Measurements from ENCODE around the gene FIGNL1. TPM values are rescaled to one million over a fixed set of nuclear protein-coding genes. Genes with fewer than 3 reads are reported as not detected.

FIGNL1 gene
- total and polyA plus RNA-seq, 10 of the 15 experiments (the other 5 are each of a cell fraction or from before 2014, with no cell fraction given) = 11.5 to 37.4 (median 29.0) TPM

DNA sequence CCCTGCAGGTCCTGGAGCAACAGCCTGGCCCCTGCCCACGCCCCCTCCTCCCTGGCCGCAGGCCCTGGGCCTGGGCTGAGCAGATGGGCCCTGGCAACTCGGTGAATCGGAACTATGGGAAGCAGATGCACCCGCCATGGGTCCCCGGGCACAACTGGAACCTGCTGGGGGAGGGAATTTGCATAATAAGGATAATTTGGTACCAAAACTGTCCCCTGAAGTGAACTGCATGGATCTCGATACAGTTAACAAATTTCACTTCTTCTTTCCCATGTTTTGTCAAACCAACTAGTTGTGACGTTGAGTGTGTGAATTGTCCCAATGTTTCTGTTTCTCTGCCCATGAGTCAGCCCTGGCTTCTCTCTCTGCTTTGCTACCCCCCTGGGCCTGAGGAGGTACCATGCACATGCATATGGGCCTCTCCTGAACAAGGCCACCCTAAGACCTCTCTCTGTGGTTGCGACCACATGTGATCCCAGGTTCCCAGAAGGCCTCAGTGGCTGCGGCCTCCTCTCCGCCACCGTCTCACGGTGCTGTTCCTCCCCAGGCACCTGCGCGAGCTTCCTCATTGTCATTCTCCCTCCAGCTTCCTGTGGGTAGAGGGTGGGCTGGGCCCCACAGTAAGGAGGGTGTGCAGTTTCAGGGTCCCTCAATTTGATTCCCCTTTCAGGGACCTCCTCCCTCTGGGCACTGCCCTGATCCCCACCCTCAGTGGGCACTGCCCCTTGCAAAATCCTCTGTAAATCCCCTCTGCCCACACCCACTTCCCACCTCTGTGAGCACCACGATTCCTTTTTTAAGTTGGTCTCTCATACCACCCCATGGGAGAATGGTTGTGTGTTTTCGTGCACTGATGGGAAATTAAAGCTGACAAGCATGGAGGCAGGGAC, 40.0 kb downstream of the FIGNL1 start:
- Histone ChIP-seq H3K4me2 (ENCODE audit: control insufficient read depth, insufficient read depth) (peak overlapping the region; percentile 32), H2AFZ (ENCODE audit: control insufficient read depth, low read depth, low read length) (peak overlapping the region; percentile 65), H3K79me2 (ENCODE audit: control insufficient read depth, insufficient read depth, low read length) (no peaks in the 10 kb centered on the region), H3K4me3 (no peak overlapping the region), H3K4me1 (ENCODE audit: control insufficient read depth, insufficient read depth, low read length) (peaks cover 71% of the 10 kb centered on the region), H3K36me3 (ENCODE audit: control insufficient read depth in 2 of 2, insufficient read depth in 2 of 2, low read length in 1 of 2) (no peaks in the 10 kb centered on the region), H3K9me3 (replicated peaks; ENCODE audit: control insufficient read depth, insufficient read depth, low read length) (no peaks in the 10 kb centered on the region), H3K27ac (ENCODE audit: control insufficient read depth, insufficient read depth) (peak overlapping the region; percentile 54), H3K27me3 (replicated peaks in 1 of 2; ENCODE audit: control insufficient read depth in 2 of 2, insufficient read depth in 2 of 2, low read length in 1 of 2) (no peaks in the 10 kb centered on the region), H3K9ac (ENCODE audit: control insufficient read depth, insufficient read depth, low read length) (peak overlapping the region; percentile 11; the same call in 1 of the 2 replicates), H4K20me1 (ENCODE audit: control insufficient read depth, insufficient read depth) (no peaks in the 10 kb centered on the region)
- peak; percentile 72 for ATAC-seq
- CTCF ChIA-PET = interaction anchor here (0.5 to 1.9 kb wide), 6 partner anchors 11 to 290 kb away, joined by 3 to 12 read pairs (median 5); no protein-coding TSS in a partner anchor
- peak; percentile 94 for DNase-seq (ENCODE audit: low read depth, low spot score)
- intact Hi-C loops (cut with micrococcal nuclease; ENCODE audit: unreplicated experiment) (loop anchor here (2.0 kb wide), 1 partner anchor 139 kb away; no protein-coding TSS in a partner anchor), in situ Hi-C loops (cut with MboI) (loop anchor here (10.0 kb wide), 1 partner anchor 205 kb away; no protein-coding TSS in a partner anchor)
- SMC1A ChIA-PET (ENCODE audit: uncharacterized antibody, unreplicated experiment) = interaction anchor here (0.9 to 1.6 kb wide), 6 partner anchors 10 to 267 kb away, joined by 3 to 5 read pairs (median 3); no protein-coding TSS in a partner anchor
- POLR2A ChIA-PET = no interaction called here
- WGBS (ENCODE audit: insufficient coverage, insufficient replicate concordance, low lambda C conversion rate, missing lambda C conversion rate) = under 1% methylated on average over 17 of the region's 17 CpGs
- FAIRE-seq = no peak
- RAD21 ChIA-PET (ENCODE audit: unreplicated experiment) = interaction anchor here (1.1 to 2.3 kb wide), 2 partner anchors 79 to 205 kb away, joined by 3 to 7 read pairs; no protein-coding TSS in a partner anchor
- no TSS peak for BruUV-seq (replicated peaks)
- TF ChIP-seq NFXL1 (IDR thresholded peaks at IDR 0.05; ENCODE audit: borderline replicate concordance) = no peak
- TF ChIP-seq, protein P1, sequence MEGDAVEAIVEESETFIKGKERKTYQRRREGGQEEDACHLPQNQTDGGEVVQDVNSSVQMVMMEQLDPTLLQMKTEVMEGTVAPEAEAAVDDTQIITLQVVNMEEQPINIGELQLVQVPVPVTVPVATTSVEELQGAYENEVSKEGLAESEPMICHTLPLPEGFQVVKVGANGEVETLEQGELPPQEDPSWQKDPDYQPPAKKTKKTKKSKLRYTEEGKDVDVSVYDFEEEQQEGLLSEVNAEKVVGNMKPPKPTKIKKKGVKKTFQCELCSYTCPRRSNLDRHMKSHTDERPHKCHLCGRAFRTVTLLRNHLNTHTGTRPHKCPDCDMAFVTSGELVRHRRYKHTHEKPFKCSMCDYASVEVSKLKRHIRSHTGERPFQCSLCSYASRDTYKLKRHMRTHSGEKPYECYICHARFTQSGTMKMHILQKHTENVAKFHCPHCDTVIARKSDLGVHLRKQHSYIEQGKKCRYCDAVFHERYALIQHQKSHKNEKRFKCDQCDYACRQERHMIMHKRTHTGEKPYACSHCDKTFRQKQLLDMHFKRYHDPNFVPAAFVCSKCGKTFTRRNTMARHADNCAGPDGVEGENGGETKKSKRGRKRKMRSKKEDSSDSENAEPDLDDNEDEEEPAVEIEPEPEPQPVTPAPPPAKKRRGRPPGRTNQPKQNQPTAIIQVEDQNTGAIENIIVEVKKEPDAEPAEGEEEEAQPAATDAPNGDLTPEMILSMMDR (IDR thresholded peaks at IDR 0.05 in 2 of 3, conservative IDR thresholded peaks at IDR 0.05 in 1 of 3; ENCODE audit: control insufficient read depth in 2 of 3, extremely low read depth in 1 of 3, insufficient read depth in 1 of 3, low read depth in 3 of 3, low read length in 3 of 3) = no peak
- TF ChIP-seq, protein P2, sequence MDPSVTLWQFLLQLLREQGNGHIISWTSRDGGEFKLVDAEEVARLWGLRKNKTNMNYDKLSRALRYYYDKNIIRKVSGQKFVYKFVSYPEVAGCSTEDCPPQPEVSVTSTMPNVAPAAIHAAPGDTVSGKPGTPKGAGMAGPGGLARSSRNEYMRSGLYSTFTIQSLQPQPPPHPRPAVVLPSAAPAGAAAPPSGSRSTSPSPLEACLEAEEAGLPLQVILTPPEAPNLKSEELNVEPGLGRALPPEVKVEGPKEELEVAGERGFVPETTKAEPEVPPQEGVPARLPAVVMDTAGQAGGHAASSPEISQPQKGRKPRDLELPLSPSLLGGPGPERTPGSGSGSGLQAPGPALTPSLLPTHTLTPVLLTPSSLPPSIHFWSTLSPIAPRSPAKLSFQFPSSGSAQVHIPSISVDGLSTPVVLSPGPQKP (IDR thresholded peaks at IDR 0.05; ENCODE audit: low read depth, low read length) = no peak
- TF ChIP-seq, protein P3, sequence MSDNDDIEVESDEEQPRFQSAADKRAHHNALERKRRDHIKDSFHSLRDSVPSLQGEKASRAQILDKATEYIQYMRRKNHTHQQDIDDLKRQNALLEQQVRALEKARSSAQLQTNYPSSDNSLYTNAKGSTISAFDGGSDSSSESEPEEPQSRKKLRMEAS (IDR thresholded peaks at IDR 0.05; ENCODE audit: low read depth, low read length) = peak; percentile 15; the same call in 1 of the 2 replicates
- TF ChIP-seq NR2C2 (IDR thresholded peaks at IDR 0.05; ENCODE audit: borderline replicate concordance, control insufficient read depth, insufficient read length, low read depth) = no peak
- peak; percentile 90 for TF ChIP-seq EED (IDR thresholded peaks at IDR 0.05; ENCODE audit: low read depth)
- TF ChIP-seq RAD21 (IDR thresholded peaks at IDR 0.05; ENCODE audit: insufficient read depth, low read depth, low read length) = no peak
- TF ChIP-seq NFYA (IDR thresholded peaks at IDR 0.05; ENCODE audit: borderline replicate concordance, low read depth, low read length) = no peak
- peak; percentile 49; the same call in 1 of the 2 replicates for TF ChIP-seq POLR2A (IDR thresholded peaks at IDR 0.05; ENCODE audit: low read depth, low read length)
- TF ChIP-seq, protein P4, sequence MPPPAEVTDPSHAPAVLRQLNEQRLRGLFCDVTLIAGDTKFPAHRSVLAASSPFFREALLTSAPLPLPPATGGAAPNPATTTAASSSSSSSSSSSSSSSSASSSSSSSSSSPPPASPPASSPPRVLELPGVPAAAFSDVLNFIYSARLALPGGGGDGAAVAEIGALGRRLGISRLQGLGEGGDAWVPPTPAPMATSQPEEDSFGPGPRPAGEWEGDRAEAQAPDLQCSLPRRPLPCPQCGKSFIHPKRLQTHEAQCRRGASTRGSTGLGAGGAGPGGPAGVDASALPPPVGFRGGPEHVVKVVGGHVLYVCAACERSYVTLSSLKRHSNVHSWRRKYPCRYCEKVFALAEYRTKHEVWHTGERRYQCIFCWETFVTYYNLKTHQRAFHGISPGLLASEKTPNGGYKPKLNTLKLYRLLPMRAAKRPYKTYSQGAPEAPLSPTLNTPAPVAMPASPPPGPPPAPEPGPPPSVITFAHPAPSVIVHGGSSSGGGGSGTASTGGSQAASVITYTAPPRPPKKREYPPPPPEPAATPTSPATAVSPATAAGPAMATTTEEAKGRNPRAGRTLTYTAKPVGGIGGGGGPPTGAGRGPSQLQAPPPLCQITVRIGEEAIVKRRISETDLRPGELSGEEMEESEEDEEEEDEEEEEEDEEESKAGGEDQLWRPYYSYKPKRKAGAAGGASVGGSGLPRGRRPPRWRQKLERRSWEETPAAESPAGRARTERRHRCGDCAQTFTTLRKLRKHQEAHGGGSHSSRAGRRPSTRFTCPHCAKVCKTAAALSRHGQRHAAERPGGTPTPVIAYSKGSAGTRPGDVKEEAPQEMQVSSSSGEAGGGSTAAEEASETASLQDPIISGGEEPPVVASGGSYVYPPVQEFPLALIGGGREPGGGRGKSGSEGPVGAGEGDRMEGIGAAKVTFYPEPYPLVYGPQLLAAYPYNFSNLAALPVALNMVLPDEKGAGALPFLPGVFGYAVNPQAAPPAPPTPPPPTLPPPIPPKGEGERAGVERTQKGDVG (CRISPR knock-in tag; IDR thresholded peaks at IDR 0.05) = no peak
- TF ChIP-seq MEF2A (IDR thresholded peaks at IDR 0.05; ENCODE audit: insufficient read depth, low read depth, low read length) = no peak
- TF ChIP-seq ATF7 (IDR thresholded peaks at IDR 0.05; ENCODE audit: low read depth) = peak; percentile 48; the same call in 1 of the 2 replicates
- TF ChIP-seq HCFC1 (IDR thresholded peaks at IDR 0.05; ENCODE audit: low read length) = no peak
- no peak for TF ChIP-seq MYC (IDR thresholded peaks at IDR 0.05; ENCODE audit: insufficient read depth, insufficient read length, insufficient replicate concordance, low read length, severe bottlenecking)
